A549 (cell line): Measurements from ENCODE around the gene DHX57.

Source experiments
- CEBPB ChIP-seq, 2 experiments: fragments of >200 bp in 1 of 2; sonication (Bioruptor Twin) in 1 of 2; formaldehyde crosslinking in 1 of 2; IDR thresholded peaks; 2 replicates each; pipeline ENCODE4 v1.6.1; 2012 to 2016
- CTCF ChIP-seq: fragments of >200 bp; sonication (Bioruptor Twin); formaldehyde crosslinking; IDR thresholded peaks from 3 replicates; pipeline ENCODE4 v1.5.1; 2016
- EHF ChIP-seq: fragments of 250-450 bp; sonication (Bioruptor Pico); IDR thresholded peaks from 2 replicates; pipeline ENCODE4 v1.5.0; 2020; ENCODE audit warnings: mild to moderate bottlenecking
- EP300 ChIP-seq, 2 experiments: fragments of >200 bp; sonication (Bioruptor Twin); formaldehyde crosslinking; IDR thresholded peaks; 2 replicates in 1 of 2; 3 replicates in 1 of 2; pipeline ENCODE4 v1.6.1; 2016 to 2017
- ESRRA ChIP-seq: fragments of 150-350 bp; IDR thresholded peaks from 2 replicates; pipeline ENCODE4 v1.6.1; 2014; ENCODE audit warnings: mild to moderate bottlenecking, low read length, borderline replicate concordance
- JUN ChIP-seq, 2 experiments: fragments of >200 bp; sonication (Bioruptor Twin); formaldehyde crosslinking; IDR thresholded peaks; 2 replicates in 1 of 2; 3 replicates in 1 of 2; pipeline ENCODE4 v1.6.1; 2016 to 2017
- MAZ ChIP-seq: fragments of 150-350 bp; IDR thresholded peaks from 2 replicates; pipeline ENCODE4 v1.6.1; 2014; ENCODE audit warnings: antibody characterized with exemption, low read depth, low read length, borderline replicate concordance
- MYC ChIP-seq: IDR thresholded peaks from 2 replicates; pipeline ENCODE4 v1.6.1; 2012; ENCODE audit warnings: mild to moderate bottlenecking, inconsistent platforms, low read length, improper control_type of control experiment, borderline replicate concordance
- NR3C1 ChIP-seq: fragments of >200 bp; sonication (Bioruptor Twin); formaldehyde crosslinking; IDR thresholded peaks from 3 replicates; pipeline ENCODE4 v1.6.1; 2017
- RFX5 ChIP-seq: fragments of 450-650 bp; IDR thresholded peaks from 2 replicates; pipeline ENCODE4 v1.7.1; 2014; ENCODE audit warnings: antibody characterized with exemption, mild to moderate bottlenecking, moderate library complexity
- USF2 ChIP-seq: fragments of 450-650 bp; IDR thresholded peaks from 2 replicates; pipeline ENCODE4 v1.6.1; 2014; ENCODE audit warnings: antibody characterized with exemption

DNA sequence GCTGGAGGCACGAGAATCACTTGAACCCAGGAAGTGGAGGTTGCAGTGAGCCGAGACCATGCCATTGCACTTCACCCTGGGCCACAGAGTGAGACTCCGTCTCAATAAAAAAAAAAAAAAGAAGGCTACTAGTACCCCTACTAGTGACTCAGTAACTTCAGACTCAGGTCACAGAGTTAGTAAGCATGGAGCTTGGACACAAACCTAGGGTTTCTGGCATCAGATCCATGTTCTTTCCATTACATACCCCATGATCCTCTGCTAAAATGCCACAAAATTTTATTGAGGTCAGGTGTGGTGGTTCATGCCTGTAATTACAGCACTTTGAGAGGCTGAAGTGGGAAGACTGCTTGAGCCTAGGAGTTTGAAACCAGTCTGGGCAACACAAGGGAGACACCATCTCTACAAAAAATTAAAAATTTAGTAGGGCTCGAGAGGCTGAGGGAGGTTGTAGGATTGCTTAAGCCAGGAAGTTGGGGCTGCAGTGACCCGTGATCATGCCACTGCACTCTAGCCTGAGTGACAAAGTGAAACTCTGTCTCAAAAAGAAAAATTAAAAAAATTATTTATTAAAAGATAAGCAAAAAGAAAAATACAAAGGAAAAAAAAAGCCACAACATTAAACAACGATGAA is 45.1 kb downstream of the DHX57 start:
- no peak for TF ChIP-seq CTCF
- TF ChIP-seq CEBPB (IDR thresholded peaks at IDR 0.05): no peak
- TF ChIP-seq MYC: no peak
- no peak for TF ChIP-seq EP300 (IDR thresholded peaks at IDR 0.05)
- no peak for TF ChIP-seq RFX5
- TF ChIP-seq JUN (IDR thresholded peaks at IDR 0.05): no peak
- no peak for TF ChIP-seq MAZ
- TF ChIP-seq USF2: no peak
- TF ChIP-seq EHF: no peak
- no peak for TF ChIP-seq NR3C1
- TF ChIP-seq ESRRA: no peak
